OCI-LY3 (cell line): ENCODE measurements around the gene RELL1.

Experiments used
- CTCF ChIP-seq: fragments of 200-600, 300-600 bp; sonication (generic); IDR thresholded peaks from 2 replicates; pipeline ENCODE4 v1.5.1; 2014; ENCODE audit warnings: antibody characterized with exemption, low read length, low read depth
- EZH2phosphoT487 ChIP-seq: fragments of 200-600 bp; shearing (Covaris generic); IDR thresholded peaks from 2 replicates; pipeline ENCODE4 v1.6.1; 2018; ENCODE audit warnings: antibody characterized with exemption, mixed run types, low read depth

DNA sequence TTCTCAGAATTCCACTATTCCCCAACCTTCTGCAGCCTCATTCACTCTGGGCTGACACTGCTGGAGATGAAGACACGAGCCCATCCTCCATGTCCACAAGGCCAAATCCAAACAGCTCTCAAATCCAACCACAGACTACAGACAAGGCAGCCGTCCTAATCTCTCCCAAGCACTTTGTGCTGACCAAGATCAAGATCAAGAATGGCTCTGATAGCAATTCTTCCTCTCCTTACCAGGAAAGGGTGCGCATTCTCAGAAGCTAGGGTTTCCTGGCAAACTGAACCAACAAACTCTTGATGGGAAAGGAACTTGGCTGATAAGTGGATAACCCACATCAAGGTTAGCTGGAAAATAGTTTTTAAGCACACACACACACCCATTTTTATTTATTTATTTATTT, 26.5 kb downstream of the RELL1 start:
- TF ChIP-seq CTCF: no peak
- TF ChIP-seq EZH2phosphoT487: no peak
